Inferior parietal cortex (tissue), 1 donor: Measurements from ENCODE around the gene EFNA2.
"Not testable (repeated sequence)": the region's sequence is repeated elsewhere in the genome, so short reads cannot be mapped to it uniquely, and the experiment has no call there.

ENCODE experiments used
- DNase-seq: peaks from one replicate; pipeline ENCODE4 v3.0.0-alpha.2; 2016; ENCODE audit errors: extremely low spot score

EFNA2 gene

GRCh38 chr19:1318678-1319471 is 33.2 kb downstream of the EFNA2 start:
- DNase-seq, result no peak

- not testable (repeated sequence) for DNase-seq
Measured at GRCh38 chr19:1320282-1320650, 34.6 kb downstream of the EFNA2 start.

- no peak for DNase-seq
Measured at GRCh38 chr19:1321539-1321938, 35.9 kb downstream of the EFNA2 start.

GRCh38 chr19:1322198-1322981 is 36.7 kb downstream of the EFNA2 start:
- DNase-seq, result no peak

GRCh38 chr19:1324249-1324805 is 38.7 kb downstream of the EFNA2 start:
- no peak for DNase-seq

GRCh38 chr19:1324806-1325567 is 39.3 kb downstream of the EFNA2 start:
- DNase-seq, result peak; percentile 65

GRCh38 chr19:1325568-1326294 is 40.1 kb downstream of the EFNA2 start:
- DNase-seq, result no peak

GRCh38 chr19:1327125-1327524 is 41.5 kb downstream of the EFNA2 start:
- no peak for DNase-seq

- not testable (repeated sequence) for DNase-seq
Measured at GRCh38 chr19:1332208-1332607, 46.5 kb downstream of the EFNA2 start.

GRCh38 chr19:1336079-1336684 is 50.5 kb downstream of the EFNA2 start:
- DNase-seq, result no peak

GRCh38 chr19:1340681-1341469 is 55.2 kb downstream of the EFNA2 start:
- DNase-seq, result no peak

- DNase-seq, result no peak
Measured at GRCh38 chr19:1343041-1343440, 57.4 kb downstream of the EFNA2 start.

GRCh38 chr19:1349211-1349610 is 63.5 kb downstream of the EFNA2 start:
- no peak for DNase-seq

- DNase-seq, result no peak
Measured at GRCh38 chr19:1350867-1351266, 65.2 kb downstream of the EFNA2 start.
